HL-60 (cell line): Measurements from ENCODE around the gene DPYD.

ENCODE experiments used
- GABPA ChIP-seq: IDR thresholded peaks from 2 replicates; pipeline ENCODE4 v1.6.1; 2012; ENCODE audit warnings: low read depth
- TF ChIP-seq, protein P1 (sequence below): IDR thresholded peaks from one replicate; pipeline ENCODE4 v1.5.1; 2011; ENCODE audit warnings: low read length, control low read depth, inconsistent platforms; ENCODE audit not compliant: insufficient read depth

DNA sequence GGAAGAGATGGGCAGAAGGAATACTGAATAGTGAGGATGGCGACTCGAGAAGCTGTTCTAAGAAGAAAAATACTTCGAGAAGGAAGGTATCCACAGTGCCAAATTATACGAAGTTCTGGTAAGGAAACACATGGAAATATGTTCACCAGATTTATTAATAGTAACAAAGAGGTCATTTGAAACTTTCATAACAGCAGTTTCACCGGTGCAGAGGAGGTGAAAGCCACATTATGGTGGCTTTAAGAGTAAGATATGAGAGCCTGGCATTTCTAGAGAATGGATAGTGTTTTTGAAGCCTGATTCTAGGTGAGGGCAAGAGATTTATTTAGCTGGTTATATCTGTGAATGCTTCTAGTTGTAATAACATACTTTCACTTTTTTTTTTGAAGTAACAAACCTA lies 56.2 kb downstream of the DPYD start:
- TF ChIP-seq GABPA = no peak
- TF ChIP-seq, protein P1, sequence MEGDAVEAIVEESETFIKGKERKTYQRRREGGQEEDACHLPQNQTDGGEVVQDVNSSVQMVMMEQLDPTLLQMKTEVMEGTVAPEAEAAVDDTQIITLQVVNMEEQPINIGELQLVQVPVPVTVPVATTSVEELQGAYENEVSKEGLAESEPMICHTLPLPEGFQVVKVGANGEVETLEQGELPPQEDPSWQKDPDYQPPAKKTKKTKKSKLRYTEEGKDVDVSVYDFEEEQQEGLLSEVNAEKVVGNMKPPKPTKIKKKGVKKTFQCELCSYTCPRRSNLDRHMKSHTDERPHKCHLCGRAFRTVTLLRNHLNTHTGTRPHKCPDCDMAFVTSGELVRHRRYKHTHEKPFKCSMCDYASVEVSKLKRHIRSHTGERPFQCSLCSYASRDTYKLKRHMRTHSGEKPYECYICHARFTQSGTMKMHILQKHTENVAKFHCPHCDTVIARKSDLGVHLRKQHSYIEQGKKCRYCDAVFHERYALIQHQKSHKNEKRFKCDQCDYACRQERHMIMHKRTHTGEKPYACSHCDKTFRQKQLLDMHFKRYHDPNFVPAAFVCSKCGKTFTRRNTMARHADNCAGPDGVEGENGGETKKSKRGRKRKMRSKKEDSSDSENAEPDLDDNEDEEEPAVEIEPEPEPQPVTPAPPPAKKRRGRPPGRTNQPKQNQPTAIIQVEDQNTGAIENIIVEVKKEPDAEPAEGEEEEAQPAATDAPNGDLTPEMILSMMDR = no peak
